Skin epidermis (tissue), 12 donors: ENCODE measurements around the gene PTRHD1.

Experiments used
- H3K27ac ChIP-seq, 21 experiments: fragments of 200-600 bp; sonication (generic) in 11 of 21; one replicate each; pipeline ENCODE4 v1.5.0; 2020; ENCODE audit warnings: mild to moderate bottlenecking in 3 of 21, inconsistent platforms in 2 of 21, moderate library complexity in 2 of 21
- H3K4me3 ChIP-seq, 7 experiments: fragments of 200-600 bp; sonication (generic) in 2 of 7; one replicate each; pipeline ENCODE4 v1.5.0; 2020; ENCODE audit warnings: inconsistent platforms in 2 of 7, mild to moderate bottlenecking in 2 of 7, moderate library complexity in 1 of 7

Gene PTRHD1

GRCh38 chr2:24771764-24772586, 21.2 kb downstream of the PTRHD1 start:
- Histone ChIP-seq H3K27ac (no peak overlapping the region), H3K4me3 (no peak overlapping the region)

DNA sequence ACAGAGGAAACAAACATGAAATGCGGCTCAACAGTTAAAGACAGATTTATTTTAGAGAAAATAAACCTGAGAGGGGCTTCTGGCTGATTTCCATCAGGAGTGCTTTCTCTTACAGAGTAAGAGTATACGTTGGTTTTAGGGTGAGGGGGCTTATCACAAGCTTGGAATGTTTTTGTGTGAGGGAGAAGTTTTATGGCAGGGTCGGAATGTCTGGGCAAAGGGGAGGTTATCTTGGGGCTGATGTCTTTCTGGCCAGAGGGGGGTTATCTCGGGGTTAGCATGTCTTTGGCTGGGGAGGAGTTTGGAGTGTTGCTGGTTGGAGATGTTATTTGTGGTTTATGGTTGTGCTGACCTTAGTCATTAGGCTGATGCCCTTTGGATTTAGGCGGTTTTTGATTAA, 22.1 kb downstream of the PTRHD1 start:
- Histone ChIP-seq H3K27ac (no peak overlapping the region), H3K4me3 (no peak overlapping the region)

DNA sequence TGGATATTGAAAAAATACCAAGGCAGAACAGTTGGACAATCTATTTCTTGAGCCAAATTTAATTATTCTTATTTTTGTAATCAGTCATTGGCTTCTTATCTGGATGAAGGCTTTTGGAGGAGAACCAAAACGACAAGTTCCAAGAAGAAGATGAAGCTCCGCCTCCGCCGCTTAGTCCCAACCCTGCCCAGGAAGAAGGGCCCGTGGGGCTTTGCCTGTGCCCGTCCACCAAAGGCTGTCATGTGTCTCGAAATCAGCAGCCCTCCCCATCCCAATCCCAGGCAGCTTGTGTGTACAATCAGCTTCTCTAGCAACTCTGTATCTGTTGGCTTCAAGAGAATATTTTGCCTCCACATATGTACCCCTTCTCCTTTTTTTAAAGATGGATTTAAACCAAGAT, 24.6 kb downstream of the PTRHD1 start:
- H3K4me3 ChIP-seq, result no peak overlapping the region
- peak overlapping the region in 1 of 21 experiments; percentile 15 for H3K27ac ChIP-seq

GRCh38 chr2:24768013-24768412, 25.2 kb downstream of the PTRHD1 start:
- Histone ChIP-seq H3K27ac (no peak overlapping the region), H3K4me3 (no peak overlapping the region)

- Histone ChIP-seq H3K27ac (peak overlapping the region in 2 of 21 experiments; percentile 12 to 23), H3K4me3 (no peak overlapping the region)
These were observed 26.6 kb downstream of the PTRHD1 start for GRCh38 chr2:24766609-24767008.

DNA sequence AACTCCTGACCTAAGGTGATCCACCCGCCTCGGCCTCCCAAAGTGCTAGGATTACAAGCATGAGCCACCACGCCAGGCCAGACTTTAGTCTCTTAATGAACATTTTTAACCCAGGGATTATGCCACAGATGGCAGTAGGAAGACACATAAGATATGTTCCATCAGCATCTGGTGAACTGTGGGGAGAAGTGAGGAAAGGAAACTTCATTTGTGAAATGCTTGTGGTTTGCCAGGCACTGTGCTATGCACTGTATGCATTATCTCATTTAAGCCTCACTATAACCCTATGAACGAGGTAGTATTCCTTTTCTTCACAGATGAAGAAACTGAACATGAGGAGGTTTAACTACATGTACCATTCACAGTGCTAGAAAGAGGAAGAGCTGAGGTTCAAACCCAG, 29.3 kb downstream of the PTRHD1 start:
- Histone ChIP-seq H3K27ac (no peak overlapping the region), H3K4me3 (no peak overlapping the region)

GRCh38 chr2:24762518-24762917, 30.7 kb downstream of the PTRHD1 start:
- Histone ChIP-seq H3K4me3 (no peak overlapping the region), H3K27ac (no peak overlapping the region)

GRCh38 chr2:24761866-24762265, 31.3 kb downstream of the PTRHD1 start:
- Histone ChIP-seq H3K27ac (no peak overlapping the region), H3K4me3 (no peak overlapping the region)

DNA sequence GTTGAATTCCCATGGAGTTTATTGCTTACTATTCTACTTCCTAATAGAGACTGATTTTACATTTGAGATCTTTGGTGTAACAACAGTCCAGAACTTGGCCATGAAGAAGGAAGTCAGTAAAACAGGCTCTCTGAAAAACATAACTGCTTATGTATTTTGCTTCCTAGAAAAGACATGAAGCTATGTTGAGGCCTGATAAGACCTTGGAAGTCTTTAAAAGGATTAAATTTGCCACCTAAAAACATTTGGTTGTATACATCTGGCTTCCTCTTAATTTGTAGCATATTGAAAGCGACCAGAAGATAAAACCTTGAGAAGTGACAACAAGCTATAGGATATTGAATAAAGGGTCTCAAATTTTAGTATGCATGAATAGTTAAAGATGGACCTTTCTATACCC, 36.4 kb downstream of the PTRHD1 start:
- Histone ChIP-seq H3K27ac (no peak overlapping the region), H3K4me3 (no peak overlapping the region)

- no peak overlapping the region for H3K4me3 ChIP-seq
- H3K27ac ChIP-seq, result no peak overlapping the region
These were observed 38.0 kb downstream of the PTRHD1 start for GRCh38 chr2:24754985-24755705.

DNA sequence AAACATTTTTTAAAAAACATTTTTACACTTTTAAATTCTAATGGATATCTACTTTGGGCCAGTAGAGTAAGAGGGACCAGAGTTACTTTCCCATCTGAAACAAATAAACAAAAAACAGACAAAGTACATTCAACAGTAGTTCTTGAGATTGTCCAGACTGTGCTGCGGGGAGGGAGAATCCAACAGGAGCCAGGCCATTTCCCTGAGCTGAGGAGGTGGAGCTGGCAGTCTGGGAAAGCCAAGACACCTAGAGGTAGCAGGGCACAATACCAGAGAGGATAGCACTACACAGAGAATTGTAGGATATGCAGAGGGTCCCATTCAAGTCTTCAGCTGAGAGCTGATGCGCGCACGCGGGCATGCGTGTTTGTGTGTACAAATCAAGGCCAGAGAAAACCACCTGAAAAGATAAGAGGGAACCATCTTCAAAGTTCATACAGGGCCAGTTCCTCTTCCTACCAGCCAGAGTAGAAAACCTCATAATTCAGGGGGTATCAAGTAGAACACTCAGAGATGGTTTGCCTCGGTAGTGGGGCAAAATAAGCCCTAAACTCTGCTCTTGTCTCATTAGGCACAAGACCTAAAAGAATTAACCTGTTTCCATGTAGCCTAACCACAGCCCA, 44.0 kb downstream of the PTRHD1 start:
- Histone ChIP-seq H3K4me3 (no peak overlapping the region), H3K27ac (no peak overlapping the region)

DNA sequence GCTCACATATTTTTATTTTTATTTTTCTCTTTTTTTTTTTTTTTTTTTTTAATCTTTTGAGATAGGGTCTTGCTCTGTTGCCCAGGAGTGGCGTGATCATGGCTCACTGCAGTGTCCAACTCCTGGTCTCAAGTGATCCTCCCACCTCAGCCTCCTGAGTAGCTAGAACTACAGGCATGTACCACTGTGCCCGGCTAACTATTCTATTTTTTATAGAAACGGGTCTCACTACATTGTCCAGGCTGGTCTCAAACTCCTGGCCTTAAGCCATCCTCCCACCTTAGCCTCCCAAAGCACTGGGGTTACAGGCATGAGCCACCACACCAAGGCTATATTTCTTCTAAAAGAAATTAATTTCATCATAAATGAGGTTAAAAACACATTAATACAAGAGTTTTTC, 45.9 kb downstream of the PTRHD1 start:
- H3K4me3 ChIP-seq, result no peak overlapping the region
- H3K27ac ChIP-seq, result no peak overlapping the region

DNA sequence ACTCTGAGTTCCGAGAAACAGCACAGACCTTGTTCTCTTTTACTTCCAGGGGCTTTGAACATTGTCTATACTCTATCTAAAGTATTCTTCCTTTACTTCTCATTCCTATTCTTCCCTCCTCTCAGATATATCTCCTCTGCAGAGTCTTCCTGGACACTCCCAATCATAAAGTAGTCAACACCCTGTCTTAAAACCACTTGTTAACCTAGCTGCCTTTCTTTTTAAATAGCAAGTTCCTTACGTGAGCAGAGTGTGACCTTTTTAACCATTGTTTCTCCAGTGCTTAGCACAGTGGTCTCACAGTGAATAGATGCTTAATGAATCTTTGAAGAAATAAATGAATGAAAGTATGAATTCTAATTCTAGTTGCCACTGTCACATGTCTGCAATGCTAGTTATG, 47.4 kb downstream of the PTRHD1 start:
- H3K4me3 ChIP-seq, result no peak overlapping the region

GRCh38 chr2:24744356-24744755, 48.8 kb downstream of the PTRHD1 start:
- Histone ChIP-seq H3K4me3 (no peak overlapping the region), H3K27ac (no peak overlapping the region)

More for the DNA sequence above, 47.4 kb downstream of the PTRHD1 start:
- no peak overlapping the region for H3K27ac ChIP-seq

- H3K27ac ChIP-seq, result peak overlapping the region in 1 of 21 experiments; percentile 8
- no peak overlapping the region for H3K4me3 ChIP-seq
These were observed 49.3 kb downstream of the PTRHD1 start for GRCh38 chr2:24743924-24744323.

DNA sequence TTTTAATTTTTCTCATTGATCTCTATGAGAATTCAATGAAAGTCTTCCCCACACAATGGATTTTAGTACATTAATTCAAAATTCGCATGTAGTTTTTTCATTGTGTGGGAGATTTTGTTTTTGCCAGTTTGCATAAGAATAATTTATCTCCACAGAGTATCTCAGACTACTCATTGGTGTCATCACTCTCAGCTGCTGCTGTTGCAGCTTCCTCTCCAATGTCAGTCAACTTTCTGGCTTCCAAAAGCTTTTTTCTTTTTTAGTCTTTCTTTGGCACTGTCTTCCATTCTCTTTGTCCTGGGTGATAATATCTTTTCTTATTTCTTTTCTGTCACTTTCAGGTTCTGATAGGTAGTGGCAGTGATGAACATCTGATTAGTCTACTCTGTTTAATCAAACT, 50.5 kb downstream of the PTRHD1 start:
- Histone ChIP-seq H3K27ac (no peak overlapping the region), H3K4me3 (no peak overlapping the region)

DNA sequence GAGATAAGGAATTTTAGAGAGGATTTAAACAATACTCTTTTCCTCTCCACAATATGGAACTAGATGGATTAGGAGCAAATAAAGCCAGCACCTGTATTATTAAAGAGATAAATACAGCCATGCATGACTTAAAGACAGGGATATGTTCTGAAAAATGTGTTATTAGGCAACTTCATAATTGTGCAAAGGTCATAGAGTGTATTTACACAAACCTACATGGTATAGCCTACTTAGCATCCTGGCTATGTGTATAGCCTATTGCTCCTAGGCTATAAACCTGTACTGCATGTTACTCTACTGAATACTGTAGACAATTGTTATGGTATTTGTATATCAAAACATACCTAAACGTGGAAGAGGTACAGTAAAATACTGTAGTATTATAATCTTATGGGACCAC, 53.0 kb downstream of the PTRHD1 start:
- Histone ChIP-seq H3K4me3 (no peak overlapping the region), H3K27ac (peak overlapping the region in 1 of 21 experiments; percentile 58)
